GM23248 (cell line): ENCODE data around the gene ARF1. TPM values are rescaled to one million over a fixed set of nuclear protein-coding genes. Genes with fewer than 3 reads are reported as not detected.

Experiments used
- DNase-seq: peaks from one replicate; pipeline ENCODE4 v3.0.0-alpha.2; 2015
- H2AFZ ChIP-seq: fragments of 200-600 bp; sonication (generic); 2 replicates; pipeline ENCODE4 v1.6.1; 2016; ENCODE audit warnings: antibody characterized with exemption
- H3F3A ChIP-seq: fragments of 200-600 bp; sonication (generic); 2 replicates; pipeline ENCODE4 v1.6.1; 2016; ENCODE audit warnings: mild to moderate bottlenecking, antibody characterized with exemption, mixed run types; ENCODE audit not compliant: insufficient read depth
- H3K27ac ChIP-seq: fragments of 200-600 bp; sonication (generic); 2 replicates; pipeline ENCODE4 v1.5.1; 2016; ENCODE audit warnings: mild to moderate bottlenecking
- H3K27me3 ChIP-seq: fragments of 200-600 bp; sonication (generic); replicated peaks from 2 replicates; pipeline ENCODE4 v1.6.1; 2016; ENCODE audit warnings: mild to moderate bottlenecking; ENCODE audit not compliant: insufficient read depth
- H3K36me3 ChIP-seq: fragments of 200-600 bp; sonication (generic); 2 replicates; pipeline ENCODE4 v1.6.1; 2016; ENCODE audit warnings: low read depth, mild to moderate bottlenecking
- H3K4me1 ChIP-seq: fragments of 200-600 bp; sonication (generic); 2 replicates; pipeline ENCODE4 v1.6.1; 2016; ENCODE audit warnings: mild to moderate bottlenecking; ENCODE audit not compliant: insufficient read depth
- H3K4me2 ChIP-seq: fragments of 200-600 bp; sonication (generic); one replicate; pipeline ENCODE4 v1.6.1; 2016; ENCODE audit warnings: mild to moderate bottlenecking; ENCODE audit not compliant: unreplicated experiment
- H3K4me3 ChIP-seq: fragments of 200-600 bp; sonication (generic); 2 replicates; pipeline ENCODE4 v1.5.1; 2016; ENCODE audit warnings: mild to moderate bottlenecking
- H3K79me2 ChIP-seq: fragments of 200-600 bp; sonication (generic); 2 replicates; pipeline ENCODE4 v1.6.1; 2016; ENCODE audit warnings: mild to moderate bottlenecking; ENCODE audit not compliant: insufficient read depth
- H3K9ac ChIP-seq: fragments of 200-600 bp; sonication (generic); 2 replicates; pipeline ENCODE4 v1.6.1; 2016; ENCODE audit warnings: mild to moderate bottlenecking
- H3K9me2 ChIP-seq: fragments of 200-600 bp; sonication (generic); 2 replicates; pipeline ENCODE4 v1.6.1; 2016; ENCODE audit warnings: mixed run types, mild to moderate bottlenecking, moderate library complexity; ENCODE audit not compliant: insufficient read depth
- H3K9me3 ChIP-seq: fragments of 200-600 bp; sonication (generic); one replicate; pipeline ENCODE4 v1.6.1; 2017; ENCODE audit warnings: low read depth
- H4K20me1 ChIP-seq: fragments of 200-600 bp; sonication (generic); 2 replicates; pipeline ENCODE4 v1.6.0; 2016; ENCODE audit not compliant: insufficient read depth
- EZH2 ChIP-seq: fragments of 200-600 bp; sonication (generic); IDR thresholded peaks from 2 replicates; pipeline ENCODE4 v1.6.1; 2018; ENCODE audit warnings: antibody characterized with exemption, mild to moderate bottlenecking; ENCODE audit not compliant: insufficient read depth, poor library complexity, severe bottlenecking
- EZH2phosphoT487 ChIP-seq: fragments of 200-600 bp; sonication (generic); IDR thresholded peaks from 2 replicates; pipeline ENCODE4 v1.6.1; 2018; ENCODE audit warnings: antibody characterized with exemption, moderate library complexity, mild to moderate bottlenecking, low read depth; ENCODE audit not compliant: insufficient read depth
- WGBS, 2 experiments: methylation state at CpG; one replicate each; pipeline ENCODE4 v1.1.6; 2015 to 2017; ENCODE audit warnings: low lambda C conversion rate in 2 of 2, low coverage in 1 of 2; ENCODE audit errors: missing lambda C conversion rate in 2 of 2; 5-methylcytosine and 5-hydroxymethylcytosine counted together
- in situ Hi-C: fragments of 300-500 bp; cut with MboI; formaldehyde crosslinking; loops from 2 replicates; pipeline ENCODE4 v1.15.0; 2020
- polyA plus RNA-seq: library from polyadenylated mRNA; unstranded; fragments of >200 nt; fragmentation: Nextera tagmentation; extraction: Ambion mirVana; gene quantifications from 2 replicates; pipeline ENCODE4 v1.2.1, GENCODE V29; 2016
- total RNA-seq: library from RNA; depleted of rRNA; stranded (reverse); fragments of >200 nt; shearing (Covaris generic); gene quantifications from 2 replicates; pipeline ENCODE4 v1.2.3, GENCODE V29; 2014

Gene ARF1
- total and polyA plus RNA-seq, 2 experiments from 2014 or later = 292 to 656 TPM

- peaks cover 70% of the 10 kb centered on the region for H3K4me1 ChIP-seq
- WGBS, 2 experiments = 62% methylated on average over 4 of the region's 4 CpGs
- peaks cover 100% of the 10 kb centered on the region for H3K79me2 ChIP-seq
- peaks cover 52% of the 10 kb centered on the region for H3F3A ChIP-seq
- in situ Hi-C loops = no loop called here
- peak overlapping the region; percentile 93 for H3K27ac ChIP-seq
- H4K20me1 ChIP-seq = peaks cover 79% of the 10 kb centered on the region
- H3K36me3 ChIP-seq = peaks cover 5% of the 10 kb centered on the region; the same call in 1 of the 2 replicates
- H2AFZ ChIP-seq = no peak overlapping the region
- peak overlapping the region; percentile 2 for H3K4me2 ChIP-seq
- TF ChIP-seq EZH2 (no peak), EZH2phosphoT487 (no peak)
- H3K9me2 ChIP-seq = no peaks in the 10 kb centered on the region
- no peaks in the 10 kb centered on the region for H3K27me3 ChIP-seq
- DNase-seq = no peak
- H3K9ac ChIP-seq = peak overlapping the region; percentile 98; the same call in 1 of the 2 replicates
- no peak overlapping the region for H3K4me3 ChIP-seq
- H3K9me3 ChIP-seq = no peaks in the 10 kb centered on the region
Measured at GRCh38 chr1:228091084-228091483, 8.6 kb downstream of the ARF1 start.

GRCh38 chr1:228092342-228093049 is 10.0 kb downstream of the ARF1 start:
- Histone ChIP-seq H3K36me3 (peaks cover 5% of the 10 kb centered on the region; the same call in 1 of the 2 replicates), H3K4me1 (peaks cover 56% of the 10 kb centered on the region), H3K27ac (no peak overlapping the region; the same call in 1 of the 2 replicates), H3K9me3 (no peaks in the 10 kb centered on the region), H3K4me2 (no peak overlapping the region), H2AFZ (no peak overlapping the region), H3K9ac (no peak overlapping the region), H3K4me3 (no peak overlapping the region), H3F3A (peaks cover 38% of the 10 kb centered on the region), H3K27me3 (no peaks in the 10 kb centered on the region), H3K9me2 (no peaks in the 10 kb centered on the region), H4K20me1 (peaks cover 78% of the 10 kb centered on the region), H3K79me2 (peaks cover 100% of the 10 kb centered on the region)
- WGBS, 2 experiments = 81 to 84% methylated on average over 11 of the region's 11 CpGs
- DNase-seq = no peak
- no peak for TF ChIP-seq EZH2
- TF ChIP-seq EZH2phosphoT487 = no peak
- in situ Hi-C loops = no loop called here

- Histone ChIP-seq H3K27me3 (no peaks in the 10 kb centered on the region), H3K9ac (no peak overlapping the region), H3K9me2 (no peaks in the 10 kb centered on the region), H3K4me3 (no peak overlapping the region), H3K79me2 (peaks cover 100% of the 10 kb centered on the region), H4K20me1 (peaks cover 78% of the 10 kb centered on the region), H3F3A (peaks cover 36% of the 10 kb centered on the region), H3K27ac (no peak overlapping the region), H2AFZ (no peak overlapping the region), H3K4me1 (peaks cover 50% of the 10 kb centered on the region), H3K4me2 (no peak overlapping the region), H3K9me3 (no peaks in the 10 kb centered on the region), H3K36me3 (peaks cover 12% of the 10 kb centered on the region; the same call in 1 of the 2 replicates)
- TF ChIP-seq EZH2phosphoT487 (no peak), EZH2 (no peak)
- in situ Hi-C loops = no loop called here
- WGBS, 2 experiments = 94 to 95% methylated on average over 20 of the region's 20 CpGs
- no peak for DNase-seq
Measured at GRCh38 chr1:228093050-228093906, 10.8 kb downstream of the ARF1 start.

GRCh38 chr1:228094432-228095016 is 12.0 kb downstream of the ARF1 start:
- Histone ChIP-seq H3K4me2 (no peak overlapping the region), H3K27ac (no peak overlapping the region), H3K9me2 (no peaks in the 10 kb centered on the region), H3K9me3 (no peaks in the 10 kb centered on the region), H3K27me3 (no peaks in the 10 kb centered on the region), H3K9ac (no peak overlapping the region), H4K20me1 (peaks cover 70% of the 10 kb centered on the region), H3K4me3 (no peak overlapping the region), H3F3A (peaks cover 37% of the 10 kb centered on the region), H2AFZ (no peak overlapping the region), H3K4me1 (peaks cover 38% of the 10 kb centered on the region), H3K36me3 (peaks cover 19% of the 10 kb centered on the region; the same call in 1 of the 2 replicates), H3K79me2 (peaks cover 100% of the 10 kb centered on the region)
- whole genome bisulfite sequencing, 2 experiments = 94 to 96% methylated on average over 13 of the region's 13 CpGs
- DNase-seq = no peak
- in situ Hi-C loops = no loop called here
- TF ChIP-seq EZH2phosphoT487 = no peak
- TF ChIP-seq EZH2 = no peak
